ENCODE results near the gene ZBTB20.

The ZBTB20 gene

DNA sequence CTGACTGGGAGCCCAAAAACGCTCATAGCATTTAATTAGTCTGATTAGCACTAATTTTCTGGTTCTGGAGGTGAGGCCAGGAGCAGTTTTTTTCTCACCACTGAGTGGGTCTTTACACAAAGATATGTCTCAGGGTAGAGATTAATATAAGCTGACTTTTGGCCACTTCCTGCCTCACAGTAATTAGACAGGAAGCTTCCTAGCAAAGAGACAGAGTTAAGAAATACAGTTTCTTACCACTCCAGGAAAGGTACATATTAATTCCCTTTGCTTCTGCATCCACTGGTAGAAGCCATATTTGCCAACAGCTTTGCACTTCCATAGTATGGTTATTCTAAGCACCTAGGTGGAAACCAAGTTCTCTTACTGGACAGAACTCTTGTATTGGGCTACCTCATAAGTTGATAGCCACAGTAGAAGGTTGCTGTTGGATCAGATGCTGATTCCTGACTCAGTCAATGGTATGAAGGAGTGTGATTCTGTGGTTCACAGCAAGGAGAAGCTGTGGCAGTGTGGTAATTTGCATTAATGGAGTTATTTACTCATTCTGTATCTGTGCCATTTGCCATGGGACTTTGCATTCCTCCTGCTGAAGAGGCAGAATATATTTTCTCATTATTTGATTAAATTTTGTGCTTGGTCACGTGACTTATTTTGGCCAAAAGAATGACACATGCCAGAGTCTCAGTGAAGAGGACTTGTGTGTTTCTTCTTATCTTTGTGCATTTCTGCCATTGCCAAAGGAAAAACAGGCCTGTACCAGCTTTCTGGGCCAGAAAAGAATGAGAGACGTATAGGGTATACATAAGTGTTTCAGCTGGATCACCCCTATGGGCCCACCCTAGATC is 17.5 kb upstream of the ZBTB20 start:
- no peak overlapping the region for H3K4me3 ChIP-seq (ENCODE audit: low read length)
- no peaks in the 10 kb centered on the region for H3K9me3 ChIP-seq (ENCODE audit: control insufficient read depth, insufficient read depth, low read length)
- H4K20me1 ChIP-seq (ENCODE audit: control insufficient read depth, insufficient read depth, low read depth, low read length): no peaks in the 10 kb centered on the region
- H3F3A ChIP-seq (ENCODE audit: control insufficient read depth, insufficient read depth): no peaks in the 10 kb centered on the region
- no peaks in the 10 kb centered on the region for H3K79me2 ChIP-seq (ENCODE audit: control insufficient read depth, low read length)
- H3K4me2 ChIP-seq (ENCODE audit: low read length): no peak overlapping the region
- no peak for TF ChIP-seq EZH2phosphoT487 (IDR thresholded peaks at IDR 0.05; ENCODE audit: borderline replicate concordance, low read length)
- TF ChIP-seq, protein P1, sequence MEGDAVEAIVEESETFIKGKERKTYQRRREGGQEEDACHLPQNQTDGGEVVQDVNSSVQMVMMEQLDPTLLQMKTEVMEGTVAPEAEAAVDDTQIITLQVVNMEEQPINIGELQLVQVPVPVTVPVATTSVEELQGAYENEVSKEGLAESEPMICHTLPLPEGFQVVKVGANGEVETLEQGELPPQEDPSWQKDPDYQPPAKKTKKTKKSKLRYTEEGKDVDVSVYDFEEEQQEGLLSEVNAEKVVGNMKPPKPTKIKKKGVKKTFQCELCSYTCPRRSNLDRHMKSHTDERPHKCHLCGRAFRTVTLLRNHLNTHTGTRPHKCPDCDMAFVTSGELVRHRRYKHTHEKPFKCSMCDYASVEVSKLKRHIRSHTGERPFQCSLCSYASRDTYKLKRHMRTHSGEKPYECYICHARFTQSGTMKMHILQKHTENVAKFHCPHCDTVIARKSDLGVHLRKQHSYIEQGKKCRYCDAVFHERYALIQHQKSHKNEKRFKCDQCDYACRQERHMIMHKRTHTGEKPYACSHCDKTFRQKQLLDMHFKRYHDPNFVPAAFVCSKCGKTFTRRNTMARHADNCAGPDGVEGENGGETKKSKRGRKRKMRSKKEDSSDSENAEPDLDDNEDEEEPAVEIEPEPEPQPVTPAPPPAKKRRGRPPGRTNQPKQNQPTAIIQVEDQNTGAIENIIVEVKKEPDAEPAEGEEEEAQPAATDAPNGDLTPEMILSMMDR (IDR thresholded peaks at IDR 0.05; ENCODE audit: low read depth, low read length, poor library complexity, severe bottlenecking): no peak
- H3K9me2 ChIP-seq (replicated peaks; ENCODE audit: control insufficient read depth, low read length): no peaks in the 10 kb centered on the region
- no peaks in the 10 kb centered on the region for H3K27me3 ChIP-seq (ENCODE audit: control insufficient read depth, low read length)
- H3K27ac ChIP-seq (ENCODE audit: low read depth, low read length): no peak overlapping the region
- peaks cover 9% of the 10 kb centered on the region for H3K4me1 ChIP-seq (ENCODE audit: control insufficient read depth, low read length)
- no peaks in the 10 kb centered on the region for H3K36me3 ChIP-seq (ENCODE audit: control insufficient read depth, low read length)

DNA sequence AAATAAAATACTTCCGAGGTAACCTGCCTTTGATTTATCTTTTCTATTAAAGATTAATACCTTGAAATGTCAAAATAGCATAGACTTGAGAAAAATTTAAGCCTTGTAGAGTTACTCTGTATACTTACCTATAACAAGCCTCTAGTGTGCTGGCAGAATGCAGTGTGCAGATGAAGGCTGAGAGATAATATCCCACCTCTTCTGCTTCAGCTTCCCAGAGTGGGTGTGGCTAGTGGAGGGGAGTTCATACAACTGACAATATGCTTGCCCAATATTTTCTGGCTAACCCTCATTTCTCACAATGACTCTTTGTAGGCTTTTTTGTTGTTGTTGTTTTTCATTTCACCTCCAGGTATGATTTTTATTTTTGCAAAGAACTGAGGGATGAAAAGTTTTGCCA is 15.7 kb upstream of the ZBTB20 start:
- Histone ChIP-seq H3K4me3 (ENCODE audit: low read length) (no peak overlapping the region), H3K79me2 (ENCODE audit: control insufficient read depth, low read length) (no peaks in the 10 kb centered on the region)
- TF ChIP-seq EZH2phosphoT487 (IDR thresholded peaks at IDR 0.05; ENCODE audit: borderline replicate concordance, low read length): no peak
- TF ChIP-seq, protein P1 (IDR thresholded peaks at IDR 0.05; ENCODE audit: low read depth, low read length, poor library complexity, severe bottlenecking): no peak

DNA sequence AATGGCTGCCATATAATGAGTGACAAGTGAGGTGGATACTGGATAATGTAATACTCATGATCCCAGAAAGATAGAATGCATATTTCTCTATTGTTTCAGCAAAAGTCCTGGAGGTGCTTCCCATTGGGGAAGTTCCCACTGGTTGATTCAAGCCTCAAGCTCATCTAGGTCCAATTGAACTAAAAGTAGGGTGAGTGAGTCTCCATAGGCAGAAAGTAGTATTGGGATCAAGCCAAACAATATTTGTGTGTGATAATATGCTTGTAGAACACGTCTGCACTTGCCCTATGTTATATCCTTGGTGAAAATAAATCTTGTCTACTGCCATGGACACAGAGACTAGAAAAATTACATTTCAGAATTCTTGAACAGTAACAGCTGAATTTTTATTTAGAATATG is 14.8 kb upstream of the ZBTB20 start:
- Histone ChIP-seq H4K20me1 (ENCODE audit: control insufficient read depth, insufficient read depth, low read depth, low read length) (no peaks in the 10 kb centered on the region), H3K36me3 (ENCODE audit: control insufficient read depth, low read length) (no peaks in the 10 kb centered on the region), H3K27ac (ENCODE audit: low read depth, low read length) (no peak overlapping the region), H3K9me2 (replicated peaks; ENCODE audit: control insufficient read depth, low read length) (no peaks in the 10 kb centered on the region), H3K9me3 (ENCODE audit: control insufficient read depth, insufficient read depth, low read length) (peaks cover 8% of the 10 kb centered on the region), H3F3A (ENCODE audit: control insufficient read depth, insufficient read depth) (no peaks in the 10 kb centered on the region), H3K79me2 (ENCODE audit: control insufficient read depth, low read length) (no peaks in the 10 kb centered on the region), H3K27me3 (ENCODE audit: control insufficient read depth, low read length) (no peaks in the 10 kb centered on the region), H3K4me2 (ENCODE audit: low read length) (no peak overlapping the region), H3K4me3 (ENCODE audit: low read length) (no peak overlapping the region), H3K4me1 (ENCODE audit: control insufficient read depth, low read length) (peaks cover 9% of the 10 kb centered on the region)
- TF ChIP-seq, protein P1 (IDR thresholded peaks at IDR 0.05; ENCODE audit: low read depth, low read length, poor library complexity, severe bottlenecking): no peak
- TF ChIP-seq EZH2phosphoT487 (IDR thresholded peaks at IDR 0.05; ENCODE audit: borderline replicate concordance, low read length): no peak

More for the DNA sequence above, 15.7 kb upstream of the ZBTB20 start:
- H3K36me3 ChIP-seq (ENCODE audit: control insufficient read depth, low read length): no peaks in the 10 kb centered on the region
- H3F3A ChIP-seq (ENCODE audit: control insufficient read depth, insufficient read depth): no peaks in the 10 kb centered on the region
- H3K4me1 ChIP-seq (ENCODE audit: control insufficient read depth, low read length): peaks cover 9% of the 10 kb centered on the region
- H4K20me1 ChIP-seq (ENCODE audit: control insufficient read depth, insufficient read depth, low read depth, low read length): no peaks in the 10 kb centered on the region
- peaks cover 6% of the 10 kb centered on the region for H3K9me3 ChIP-seq (ENCODE audit: control insufficient read depth, insufficient read depth, low read length)
- H3K27me3 ChIP-seq (ENCODE audit: control insufficient read depth, low read length): no peaks in the 10 kb centered on the region
- no peak overlapping the region for H3K27ac ChIP-seq (ENCODE audit: low read depth, low read length)
- no peaks in the 10 kb centered on the region for H3K9me2 ChIP-seq (replicated peaks; ENCODE audit: control insufficient read depth, low read length)
- no peak overlapping the region for H3K4me2 ChIP-seq (ENCODE audit: low read length)
